ENCODE results near the gene EDARADD.

Gene EDARADD

GRCh38 chr1:236508593-236509027, 114.5 kb downstream of the EDARADD start:
- no peak overlapping the region for H3K4me3 ChIP-seq (ENCODE audit: low read length)
- DNase-seq (ENCODE audit: low read depth) = no peak
- TF ChIP-seq, protein P1, sequence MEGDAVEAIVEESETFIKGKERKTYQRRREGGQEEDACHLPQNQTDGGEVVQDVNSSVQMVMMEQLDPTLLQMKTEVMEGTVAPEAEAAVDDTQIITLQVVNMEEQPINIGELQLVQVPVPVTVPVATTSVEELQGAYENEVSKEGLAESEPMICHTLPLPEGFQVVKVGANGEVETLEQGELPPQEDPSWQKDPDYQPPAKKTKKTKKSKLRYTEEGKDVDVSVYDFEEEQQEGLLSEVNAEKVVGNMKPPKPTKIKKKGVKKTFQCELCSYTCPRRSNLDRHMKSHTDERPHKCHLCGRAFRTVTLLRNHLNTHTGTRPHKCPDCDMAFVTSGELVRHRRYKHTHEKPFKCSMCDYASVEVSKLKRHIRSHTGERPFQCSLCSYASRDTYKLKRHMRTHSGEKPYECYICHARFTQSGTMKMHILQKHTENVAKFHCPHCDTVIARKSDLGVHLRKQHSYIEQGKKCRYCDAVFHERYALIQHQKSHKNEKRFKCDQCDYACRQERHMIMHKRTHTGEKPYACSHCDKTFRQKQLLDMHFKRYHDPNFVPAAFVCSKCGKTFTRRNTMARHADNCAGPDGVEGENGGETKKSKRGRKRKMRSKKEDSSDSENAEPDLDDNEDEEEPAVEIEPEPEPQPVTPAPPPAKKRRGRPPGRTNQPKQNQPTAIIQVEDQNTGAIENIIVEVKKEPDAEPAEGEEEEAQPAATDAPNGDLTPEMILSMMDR (conservative IDR thresholded peaks at IDR 0.05; ENCODE audit: low read length) = no peak

GRCh38 chr1:236509203-236509602, 115.1 kb downstream of the EDARADD start:
- H3K4me3 ChIP-seq (ENCODE audit: low read length) = no peak overlapping the region
- TF ChIP-seq, protein P1 (conservative IDR thresholded peaks at IDR 0.05; ENCODE audit: low read length) = no peak
- no peak for DNase-seq (ENCODE audit: low read depth)

DNA sequence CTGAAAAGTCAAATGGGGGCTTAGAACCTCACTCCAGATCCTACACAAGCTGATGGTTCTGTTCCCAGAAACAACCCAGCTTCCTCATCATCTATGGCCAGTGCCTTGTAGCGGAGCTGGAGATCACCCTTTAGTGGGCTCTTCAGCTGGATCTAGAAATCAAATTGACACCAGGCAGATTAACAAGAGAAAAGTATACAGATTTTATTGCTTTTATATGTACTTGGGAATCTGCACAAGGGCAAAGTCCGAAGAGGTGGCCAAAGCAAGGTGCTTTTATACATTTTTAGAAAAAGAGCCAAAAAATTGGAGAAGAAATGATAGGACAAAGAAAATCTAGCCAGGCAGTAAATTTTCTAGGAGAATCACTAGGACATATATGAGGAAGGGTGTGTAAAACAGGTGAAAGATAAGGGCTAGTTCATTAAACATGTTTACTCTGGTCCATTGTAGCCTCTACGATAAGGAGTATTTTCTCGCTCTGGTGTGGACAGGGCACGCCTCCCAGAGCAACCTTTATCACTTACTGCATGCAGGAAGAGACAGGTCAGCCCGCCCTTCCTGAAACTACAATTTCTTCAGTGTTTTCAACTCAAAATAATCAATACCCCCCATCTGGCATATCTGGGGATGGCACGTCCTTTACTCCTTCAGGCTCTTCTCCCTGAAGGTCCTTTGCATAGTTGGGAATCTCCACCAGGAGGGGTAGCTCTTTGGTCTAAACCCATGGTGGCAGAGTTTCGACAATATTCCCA, 115.7 kb downstream of the EDARADD start:
- no peak for DNase-seq (ENCODE audit: low read depth)
- TF ChIP-seq, protein P1 (conservative IDR thresholded peaks at IDR 0.05; ENCODE audit: low read length) = no peak
- H3K4me3 ChIP-seq (ENCODE audit: low read length) = no peak overlapping the region

- TF ChIP-seq, protein P1 (conservative IDR thresholded peaks at IDR 0.05; ENCODE audit: low read length) = no peak
- no peak overlapping the region for H3K4me3 ChIP-seq (ENCODE audit: low read length)
- DNase-seq (ENCODE audit: low read depth) = no peak
Observed at GRCh38 chr1:236511735-236512418, 117.8 kb downstream of the EDARADD start.

DNA sequence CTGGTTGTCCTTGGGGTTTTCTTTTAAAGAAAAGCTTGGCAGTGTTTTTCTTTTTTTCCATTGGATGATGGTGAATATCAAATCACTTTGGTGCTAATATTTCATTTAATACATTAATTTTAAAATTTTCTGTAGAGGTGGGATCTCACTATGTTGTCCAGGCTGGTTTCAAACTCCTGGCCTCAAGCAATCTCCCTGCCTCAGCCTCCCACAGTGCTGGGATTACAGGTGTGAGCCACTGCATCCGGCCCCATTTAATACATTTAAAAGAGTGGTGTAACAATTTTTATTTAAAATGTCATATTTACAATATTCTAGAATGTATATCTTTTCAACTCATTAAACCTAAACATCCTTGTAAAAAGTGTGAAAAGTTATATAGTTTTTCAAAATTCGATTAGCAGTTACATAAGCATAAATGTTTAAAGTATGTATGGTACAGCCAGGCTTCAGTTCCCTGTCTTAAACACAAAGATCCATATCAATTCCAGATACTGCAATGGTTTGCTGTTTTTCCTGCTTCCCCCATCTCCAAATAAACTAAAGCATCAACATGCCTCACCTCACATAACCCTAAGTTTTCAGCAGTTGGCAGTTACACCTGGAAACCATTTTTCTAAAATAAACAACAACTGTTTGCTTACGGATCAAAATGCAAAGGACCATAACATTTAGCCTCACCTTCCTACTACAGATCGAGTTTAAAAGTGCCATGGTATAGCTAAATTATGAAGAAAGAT, 120.8 kb downstream of the EDARADD start:
- no peak overlapping the region for H3K4me3 ChIP-seq (ENCODE audit: low read length)
- no peak for DNase-seq (ENCODE audit: low read depth)
- TF ChIP-seq, protein P1 (conservative IDR thresholded peaks at IDR 0.05; ENCODE audit: low read length) = no peak

GRCh38 chr1:236515443-236515958, 121.4 kb downstream of the EDARADD start:
- no peak overlapping the region for H3K4me3 ChIP-seq (ENCODE audit: low read length)
- TF ChIP-seq, protein P1 (conservative IDR thresholded peaks at IDR 0.05; ENCODE audit: low read length) = no peak
- DNase-seq (ENCODE audit: low read depth) = no peak
